Fibroblast of skin of right biceps (primary cell): ENCODE data around the gene GPBAR1.

Experiments
- DNase-seq: peaks from one replicate; pipeline ENCODE4 v3.0.0-alpha.2; 2013

Gene GPBAR1

DNA sequence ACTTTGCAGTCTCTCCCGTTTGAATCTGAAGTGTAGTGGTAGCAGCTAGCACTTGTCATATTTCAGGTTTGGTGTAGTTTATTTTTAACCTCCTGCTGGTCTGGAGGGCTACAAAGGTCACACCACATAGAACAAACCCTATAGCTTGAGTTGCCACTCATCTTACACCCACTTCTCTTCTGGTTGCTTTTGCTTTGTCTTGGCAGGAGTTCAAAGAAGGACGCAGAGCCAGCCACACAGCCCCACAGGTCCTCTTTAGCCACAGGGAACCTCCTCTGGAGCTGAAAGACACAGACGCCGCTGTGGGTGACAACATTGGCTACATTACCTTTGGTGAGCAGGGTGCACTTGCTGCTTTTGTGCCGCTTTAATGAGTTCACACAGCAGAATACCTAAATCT is 15.6 kb upstream of the GPBAR1 start:
- no peak for DNase-seq

DNA sequence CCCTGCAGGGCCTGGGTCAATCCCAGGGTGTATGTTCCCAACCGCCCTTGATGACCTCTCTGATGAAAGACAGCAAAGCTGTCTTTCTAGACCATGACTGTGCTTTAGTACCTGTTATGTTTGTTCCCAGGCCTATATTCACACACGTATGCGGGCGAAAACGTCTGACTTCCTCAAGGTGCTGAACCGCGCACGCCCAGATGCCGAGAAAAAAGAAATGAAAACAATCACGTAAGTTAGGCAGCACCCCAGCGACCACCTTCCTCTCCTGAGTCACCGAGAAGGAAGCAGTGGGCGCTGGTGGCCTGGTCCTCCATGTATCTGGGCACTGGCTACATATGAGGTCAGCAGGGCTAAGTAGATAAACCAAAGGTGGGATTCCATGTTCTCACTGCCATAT is 11.1 kb upstream of the GPBAR1 start:
- no peak for DNase-seq

DNA sequence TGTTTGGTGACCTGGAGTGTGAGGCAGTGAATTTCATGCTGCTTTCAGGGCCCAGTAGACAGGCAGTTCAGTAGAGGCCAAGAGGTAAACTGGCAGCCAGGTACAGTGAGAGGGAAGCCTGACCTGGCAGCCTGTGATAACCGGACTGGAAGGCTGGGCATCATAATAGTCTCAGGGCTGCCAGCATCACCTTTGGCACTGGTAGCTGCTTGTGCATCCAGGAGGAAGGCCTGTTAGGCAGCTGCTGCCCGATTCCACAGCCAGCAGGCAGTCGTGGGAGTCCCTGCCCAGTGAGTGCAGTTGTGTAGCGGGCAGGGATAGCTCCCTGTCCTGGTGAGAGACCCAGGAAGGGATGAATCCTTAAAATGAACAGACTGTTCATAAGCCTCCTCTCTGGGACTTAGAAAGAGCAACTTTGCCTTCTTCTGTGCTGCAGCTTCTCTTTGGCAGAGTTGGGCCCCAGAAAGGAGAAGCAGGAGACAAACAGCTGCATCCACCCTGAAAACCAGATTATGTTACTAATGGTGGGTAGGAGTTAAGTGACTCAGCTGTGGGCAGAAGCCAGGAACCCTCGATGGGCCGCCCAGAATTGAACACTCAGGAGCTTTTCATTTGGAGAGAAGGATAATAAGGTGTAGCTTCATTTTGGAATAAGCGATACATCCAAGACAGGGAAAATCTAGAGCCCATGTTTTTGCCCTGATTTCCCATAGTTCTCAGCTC is 8.1 kb upstream of the GPBAR1 start:
- DNase-seq, result no peak

DNA sequence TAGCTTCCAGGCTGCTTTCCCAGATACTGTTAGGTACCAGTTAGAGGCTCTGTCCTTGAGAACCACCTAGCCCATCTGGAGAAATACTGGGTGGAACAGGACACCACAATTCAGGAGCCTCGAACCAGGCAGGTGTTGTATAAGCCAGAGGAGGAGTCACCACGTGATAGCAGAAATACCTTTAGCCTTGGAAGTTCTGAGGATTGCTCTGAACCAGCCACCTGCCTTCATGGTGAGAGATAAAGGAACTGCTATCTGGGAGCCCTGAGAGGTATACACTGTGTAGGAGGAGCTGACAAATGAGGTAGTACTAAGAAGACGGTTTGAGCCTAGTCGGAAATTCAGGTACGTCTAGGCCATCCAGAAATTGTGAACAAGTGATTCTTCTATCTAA is 7.6 kb upstream of the GPBAR1 start:
- no peak for DNase-seq

DNA sequence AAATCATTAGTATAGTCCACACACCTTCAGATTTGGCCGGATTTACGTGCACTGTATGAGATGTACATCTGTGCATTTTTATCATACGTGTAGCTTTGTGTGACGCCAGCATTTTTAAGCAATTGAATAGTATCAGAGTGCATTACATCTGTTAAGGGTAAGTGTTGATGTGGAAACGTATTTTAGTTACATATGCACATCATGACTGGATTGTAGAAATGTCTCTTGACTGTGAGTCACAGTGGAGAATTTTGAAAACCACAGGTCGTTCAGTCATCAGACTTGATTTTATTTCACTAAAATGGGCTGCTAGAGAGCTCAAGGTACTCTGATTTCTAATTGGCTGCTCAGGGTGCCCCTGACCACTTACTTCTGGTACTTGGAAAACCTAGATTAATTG is 5.4 kb upstream of the GPBAR1 start:
- DNase-seq, result peak; percentile 65

DNA sequence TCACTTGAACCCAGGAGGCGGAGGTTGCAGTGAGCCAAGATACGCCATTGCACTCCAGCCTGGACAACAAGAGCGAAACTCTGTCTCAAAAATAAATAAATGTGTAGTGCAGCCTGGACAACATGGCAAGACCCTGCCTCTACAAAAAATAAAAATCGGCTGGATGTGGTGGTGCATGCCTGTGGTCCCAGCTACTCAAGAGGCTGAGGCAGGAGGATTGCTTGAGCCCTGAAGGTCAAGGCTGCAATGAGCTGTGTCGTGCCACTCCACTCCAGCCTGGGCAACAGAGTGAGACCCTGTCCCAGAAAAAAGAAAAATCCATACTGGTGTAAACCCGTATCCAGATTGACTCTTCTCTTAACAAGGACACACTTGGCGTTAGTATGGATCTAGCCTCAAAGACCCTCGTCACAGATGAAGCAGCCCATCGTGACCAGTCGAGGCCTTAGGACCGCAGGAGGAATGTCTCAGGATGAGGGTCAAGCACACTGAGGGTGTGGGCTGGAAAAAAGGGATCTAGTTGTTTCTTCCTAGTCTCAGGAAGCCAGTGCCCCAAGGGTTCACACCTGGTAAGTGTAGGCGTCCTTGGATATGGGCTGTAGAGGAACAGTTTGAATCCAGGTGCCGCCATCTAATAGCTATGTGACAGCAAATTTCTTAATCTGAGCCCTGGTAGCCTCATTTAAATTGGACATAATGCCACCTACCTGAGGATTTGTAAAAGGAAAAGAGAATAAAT is 4.0 kb upstream of the GPBAR1 start:
- no peak for DNase-seq

DNA sequence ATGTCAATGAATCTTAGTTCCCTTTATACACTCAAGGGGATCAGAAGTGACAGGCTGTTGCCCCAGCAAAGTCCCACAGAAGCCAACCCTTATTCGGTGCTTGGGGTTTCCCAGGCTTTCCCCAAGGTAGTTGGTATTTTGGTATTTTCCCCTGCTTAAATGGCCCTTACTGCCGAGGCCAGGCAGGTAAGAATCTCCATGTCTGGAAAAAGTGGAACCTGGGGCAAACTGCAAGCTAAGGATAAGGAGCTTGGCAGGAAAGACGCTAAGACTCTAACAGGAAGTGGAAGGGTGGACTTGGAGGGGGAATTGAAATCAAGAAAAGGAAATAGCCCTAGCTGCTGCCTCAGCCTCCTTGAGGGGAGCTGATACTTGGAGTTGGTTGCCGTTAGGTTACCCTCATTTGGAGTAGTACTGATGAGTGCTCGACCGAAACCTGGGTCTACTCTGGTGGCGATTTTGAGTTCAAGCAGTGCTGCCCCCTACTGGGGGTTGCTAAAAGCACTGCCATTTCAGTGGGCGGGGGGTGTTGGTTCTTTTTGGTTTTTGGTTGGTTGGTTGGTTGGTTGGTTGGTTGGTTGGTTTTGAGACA is 3.3 kb upstream of the GPBAR1 start:
- no peak for DNase-seq

DNA sequence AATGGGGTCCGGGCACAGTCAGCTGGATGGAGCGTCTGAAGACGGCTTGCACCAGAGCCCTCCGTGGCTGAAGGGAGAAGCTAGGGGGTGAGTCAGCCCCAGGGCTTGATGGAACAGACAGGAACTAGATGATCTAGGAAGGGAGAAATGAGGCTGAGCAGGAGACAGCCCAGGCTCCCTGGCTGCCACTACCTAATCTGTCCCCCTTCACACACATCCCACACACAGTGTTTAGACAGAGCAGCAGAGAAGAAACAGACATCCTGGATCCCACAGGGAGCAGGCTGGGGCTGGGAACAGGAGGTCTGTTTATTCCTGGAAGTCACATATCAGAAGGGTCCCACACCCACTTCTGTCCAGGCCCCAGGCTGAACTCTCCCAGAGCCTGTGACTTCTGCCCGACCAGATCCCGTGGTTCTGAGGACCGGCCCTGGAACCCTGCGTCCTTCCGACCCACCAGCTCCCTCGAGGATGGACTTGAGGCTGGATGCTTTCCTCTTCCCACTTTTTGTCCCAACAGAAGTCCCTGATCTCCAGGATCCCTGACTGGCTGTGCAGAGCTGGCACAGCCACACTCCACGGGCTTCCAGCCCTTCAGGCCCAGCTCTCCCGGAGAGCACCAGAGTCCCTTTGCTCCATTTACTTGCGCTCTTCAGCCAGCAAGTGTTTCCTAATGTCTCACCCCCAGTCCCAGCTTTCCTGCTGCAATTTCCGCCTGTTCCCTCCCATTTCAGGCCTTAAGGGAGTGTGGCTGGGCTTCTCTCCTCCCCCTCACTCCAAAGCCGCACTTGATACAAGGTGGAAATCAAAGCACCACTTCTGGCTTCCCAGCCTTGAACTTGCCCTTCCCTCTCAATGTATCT is 1.5 kb upstream of the GPBAR1 start:
- DNase-seq, result peak; percentile 77

DNA sequence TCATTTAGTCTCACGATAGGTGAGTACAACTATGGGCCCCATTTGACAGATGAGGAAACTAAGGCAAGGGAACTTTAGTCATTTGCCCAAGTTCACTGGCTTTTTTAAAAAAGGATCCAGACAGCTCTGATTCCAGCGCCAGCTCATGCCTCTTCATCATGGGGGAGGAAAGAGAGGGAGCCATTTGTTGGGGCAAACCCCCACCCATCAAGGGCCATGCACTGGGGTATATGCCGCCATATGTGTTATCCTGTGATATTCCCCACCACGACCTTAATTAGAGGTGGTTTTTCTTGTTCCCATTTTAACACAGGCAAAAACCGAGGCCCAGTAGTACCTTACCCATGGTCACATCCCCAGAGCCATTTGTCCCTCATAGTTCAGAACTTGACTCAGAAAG is 649 bp upstream of the GPBAR1 start:
- no peak for DNase-seq

DNA sequence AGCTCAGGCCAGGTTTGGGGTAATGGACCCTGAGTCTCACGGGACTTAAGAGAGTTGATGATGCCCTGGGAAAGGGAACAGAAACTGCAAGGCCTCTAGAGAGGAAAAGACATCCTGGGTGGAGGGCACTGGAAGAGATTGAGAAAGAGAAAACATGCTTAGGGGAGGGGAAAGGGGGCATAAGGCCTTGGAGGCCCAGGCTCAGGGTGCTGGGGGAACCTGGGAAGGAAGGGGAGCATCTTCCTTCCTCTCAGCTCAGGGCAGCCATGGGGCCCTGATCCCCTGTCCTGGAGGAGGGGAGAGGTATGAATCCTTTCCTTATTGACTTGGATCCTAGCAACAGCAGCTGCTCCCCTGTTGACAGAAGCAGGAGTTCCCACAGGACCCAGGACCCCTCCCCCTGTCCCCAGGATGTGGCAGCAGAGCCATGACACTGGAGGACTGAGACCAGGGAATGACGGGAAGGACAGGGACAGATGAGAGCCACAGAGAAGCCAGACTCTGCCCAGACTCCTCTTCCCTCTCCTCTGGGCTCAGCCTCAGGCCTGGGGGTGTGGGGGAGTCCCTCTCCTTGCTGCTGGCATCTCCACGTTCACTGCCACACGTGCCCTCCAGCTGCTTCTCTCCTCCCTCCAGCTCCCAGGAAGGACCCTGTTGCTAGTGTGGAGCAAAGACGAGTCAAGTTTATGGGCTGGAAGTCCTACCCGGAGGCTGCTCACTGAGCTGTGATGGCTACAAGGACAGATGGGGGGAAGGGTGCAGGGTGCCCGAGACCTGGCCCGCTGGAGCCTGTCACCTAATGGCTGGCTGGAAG is 815 bp downstream of the GPBAR1 start:
- DNase-seq, result no peak

DNA sequence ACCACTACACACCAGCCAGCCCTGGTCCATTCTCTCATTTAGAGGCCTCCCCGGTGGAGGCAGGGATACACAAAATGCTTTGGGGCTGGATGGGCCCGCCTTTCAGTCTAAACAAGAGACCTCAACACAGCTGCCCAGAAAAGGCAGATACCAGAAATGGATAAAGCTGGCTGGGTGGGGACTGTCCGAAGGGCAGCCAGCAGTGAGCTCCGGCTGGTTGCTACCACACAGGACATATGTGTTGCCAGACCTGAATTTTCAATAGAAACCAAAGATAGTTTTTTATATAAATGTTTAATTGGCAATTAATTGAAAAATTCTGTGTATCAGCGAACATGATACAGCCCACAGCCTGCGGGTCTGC is 1.4 kb downstream of the GPBAR1 start:
- no peak for DNase-seq

DNA sequence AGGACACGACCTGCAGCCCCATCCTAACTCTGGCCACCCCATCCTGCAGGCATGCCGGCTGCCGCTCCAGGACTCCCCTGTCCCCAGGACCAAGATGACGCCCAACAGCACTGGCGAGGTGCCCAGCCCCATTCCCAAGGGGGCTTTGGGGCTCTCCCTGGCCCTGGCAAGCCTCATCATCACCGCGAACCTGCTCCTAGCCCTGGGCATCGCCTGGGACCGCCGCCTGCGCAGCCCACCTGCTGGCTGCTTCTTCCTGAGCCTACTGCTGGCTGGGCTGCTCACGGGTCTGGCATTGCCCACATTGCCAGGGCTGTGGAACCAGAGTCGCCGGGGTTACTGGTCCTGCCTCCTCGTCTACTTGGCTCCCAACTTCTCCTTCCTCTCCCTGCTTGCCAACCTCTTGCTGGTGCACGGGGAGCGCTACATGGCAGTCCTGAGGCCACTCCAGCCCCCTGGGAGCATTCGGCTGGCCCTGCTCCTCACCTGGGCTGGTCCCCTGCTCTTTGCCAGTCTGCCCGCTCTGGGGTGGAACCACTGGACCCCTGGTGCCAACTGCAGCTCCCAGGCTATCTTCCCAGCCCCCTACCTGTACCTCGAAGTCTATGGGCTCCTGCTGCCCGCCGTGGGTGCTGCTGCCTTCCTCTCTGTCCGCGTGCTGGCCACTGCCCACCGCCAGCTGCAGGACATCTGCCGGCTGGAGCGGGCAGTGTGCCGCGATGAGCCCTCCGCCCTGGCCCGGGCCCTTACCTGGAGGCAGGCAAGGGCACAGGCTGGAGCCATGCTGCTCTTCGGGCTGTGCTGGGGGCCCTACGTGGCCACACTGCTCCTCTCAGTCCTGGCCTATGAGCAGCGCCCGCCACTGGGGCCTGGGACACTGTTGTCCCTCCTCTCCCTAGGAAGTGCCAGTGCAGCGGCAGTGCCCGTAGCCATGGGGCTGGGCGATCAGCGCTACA is 2.1 kb downstream of the GPBAR1 start:
- DNase-seq, result no peak

DNA sequence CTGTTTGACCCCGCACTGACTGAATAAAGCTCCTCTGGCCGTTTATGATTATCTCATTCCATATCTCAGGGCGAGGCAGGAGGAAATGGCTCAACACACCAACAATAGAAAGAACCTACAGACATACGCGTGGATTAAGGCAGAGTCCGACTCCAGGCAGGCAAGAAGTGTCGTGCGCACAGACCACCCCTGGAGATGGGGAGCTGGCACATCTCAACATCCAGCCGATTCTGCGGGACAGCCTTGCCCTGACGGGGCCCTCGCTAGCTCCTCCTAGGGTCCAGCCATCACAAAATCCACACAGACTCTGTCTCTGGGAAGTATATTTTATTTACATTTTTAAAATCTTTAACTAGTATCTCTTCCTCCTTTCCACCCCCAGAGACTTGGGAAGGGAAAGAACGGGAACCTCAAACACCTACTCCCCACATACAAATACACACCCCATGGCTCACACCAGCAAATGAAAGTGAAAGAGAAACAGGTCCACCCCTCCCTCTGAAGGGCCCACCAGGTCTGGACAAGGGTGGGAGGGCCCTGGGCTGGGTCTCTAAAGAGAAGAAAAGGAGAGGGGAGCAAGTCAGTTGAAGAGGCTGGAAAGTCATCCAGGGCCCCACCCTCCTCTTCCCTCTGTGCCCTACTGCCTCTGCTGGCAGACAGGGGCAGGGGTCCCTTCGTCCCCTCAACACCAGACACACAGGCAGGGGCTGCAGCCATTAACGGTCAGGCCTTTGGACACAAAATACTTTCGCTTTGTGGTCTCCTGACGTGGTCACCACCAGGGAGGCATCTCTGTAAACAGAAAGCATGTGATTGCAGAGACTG is 3.2 kb downstream of the GPBAR1 start:
- no peak for DNase-seq

DNA sequence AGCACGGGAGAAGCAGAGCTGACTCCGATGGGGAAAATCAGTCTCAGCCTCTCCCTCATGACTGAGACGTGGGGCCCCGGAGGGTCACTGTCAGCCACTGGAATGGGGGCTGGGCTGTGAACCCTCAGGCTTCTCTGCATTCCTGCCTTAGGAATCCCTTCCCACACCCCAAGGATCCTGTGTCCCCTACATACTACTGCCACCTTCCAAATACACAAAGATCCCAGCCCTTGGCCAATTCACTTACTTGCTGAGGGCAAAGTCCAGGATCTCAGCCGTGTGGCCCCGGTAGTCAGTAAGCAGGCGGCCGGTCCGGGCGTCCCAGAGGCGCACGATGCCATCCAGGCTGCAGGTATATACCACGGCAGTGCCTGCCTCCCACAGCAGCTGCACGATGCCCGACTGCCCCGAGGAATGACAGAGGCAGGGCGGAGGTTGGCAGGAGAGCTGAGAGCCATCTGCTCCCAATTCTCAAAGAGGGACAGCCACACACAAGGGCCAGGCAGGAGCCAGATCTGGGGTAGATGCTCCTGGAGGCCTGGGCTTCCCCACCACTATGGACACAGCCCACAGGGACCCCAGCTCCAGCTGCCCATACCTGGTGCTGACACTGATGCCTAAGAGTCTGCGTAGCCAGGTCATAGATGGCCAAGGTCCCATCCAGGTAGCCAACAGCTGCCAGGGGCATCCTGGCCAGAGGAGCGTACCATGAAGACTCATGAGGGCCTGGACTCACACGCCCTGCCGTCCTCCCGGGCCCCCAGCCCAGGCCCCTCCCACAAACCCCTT is 4.2 kb downstream of the GPBAR1 start:
- no peak for DNase-seq

DNA sequence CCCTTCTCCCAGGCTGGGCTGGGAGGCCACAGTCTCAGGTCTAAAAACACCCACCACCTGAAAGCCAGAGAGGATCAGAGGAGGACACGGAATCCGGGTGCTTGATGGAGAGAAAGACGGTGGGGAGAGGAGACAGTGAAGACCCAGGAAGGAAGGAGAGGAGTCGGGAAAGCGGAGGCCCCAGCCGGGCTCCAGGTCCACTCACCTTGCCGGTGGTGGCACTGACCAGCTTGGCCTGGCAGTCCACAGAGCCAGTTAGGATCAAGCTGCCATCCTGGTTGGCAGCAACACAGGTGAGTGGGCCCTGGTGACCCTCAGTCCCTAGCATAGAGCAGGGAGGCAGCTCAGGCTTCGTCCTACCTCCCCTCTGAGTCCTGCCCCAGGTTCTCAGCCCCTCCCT is 4.8 kb downstream of the GPBAR1 start:
- no peak for DNase-seq

DNA sequence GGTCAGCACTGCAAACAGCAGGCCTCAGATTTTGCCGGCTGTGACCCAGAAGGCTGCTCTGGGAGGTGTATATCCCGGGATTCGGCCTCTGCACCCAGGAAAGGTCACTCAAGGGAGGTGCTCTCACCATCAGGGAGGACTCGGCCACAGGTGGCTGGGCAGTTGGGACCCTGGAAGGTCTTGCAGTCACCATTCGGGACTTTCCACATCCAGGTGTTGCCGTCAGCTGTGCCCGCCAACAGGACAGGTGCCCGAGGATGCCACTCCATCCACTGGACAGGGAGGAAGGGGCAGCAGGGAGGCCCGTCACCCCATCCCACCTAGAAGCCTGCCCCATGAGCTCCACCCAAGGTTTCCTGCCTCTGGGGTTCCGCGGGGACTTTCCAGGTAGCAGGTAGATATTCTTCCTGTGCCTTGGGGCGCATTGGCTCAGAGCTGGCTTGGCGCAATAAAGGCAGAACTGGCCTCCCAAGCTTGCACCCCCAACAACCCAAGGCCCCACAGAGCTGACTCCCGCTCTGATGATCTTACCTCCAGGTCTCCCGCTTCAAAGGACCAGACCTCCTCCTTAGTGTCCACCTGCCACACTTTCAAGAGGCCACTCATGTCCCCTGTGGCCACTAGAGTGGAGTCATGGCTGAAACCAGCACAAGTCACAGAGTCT is 5.6 kb downstream of the GPBAR1 start:
- DNase-seq, result no peak

DNA sequence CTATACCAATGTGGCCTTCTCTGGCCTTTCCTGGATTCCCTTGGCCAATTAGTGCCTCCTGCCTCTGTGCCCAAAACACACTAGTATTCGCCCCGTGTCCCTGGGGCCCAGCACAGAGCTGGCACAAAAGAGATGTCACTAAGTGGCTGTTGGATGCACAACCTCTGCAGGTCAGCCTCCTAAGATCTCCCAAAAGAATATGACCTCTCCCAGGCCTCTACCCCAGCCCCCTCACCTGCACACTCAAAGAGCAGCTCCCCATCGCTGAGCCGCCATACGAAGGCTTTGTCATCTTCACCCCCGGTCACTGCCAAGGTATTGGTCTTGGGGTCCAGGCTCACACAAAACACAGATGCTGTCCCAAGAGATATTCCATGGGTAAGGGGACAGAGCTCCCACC is 6.4 kb downstream of the GPBAR1 start:
- no peak for DNase-seq

DNA sequence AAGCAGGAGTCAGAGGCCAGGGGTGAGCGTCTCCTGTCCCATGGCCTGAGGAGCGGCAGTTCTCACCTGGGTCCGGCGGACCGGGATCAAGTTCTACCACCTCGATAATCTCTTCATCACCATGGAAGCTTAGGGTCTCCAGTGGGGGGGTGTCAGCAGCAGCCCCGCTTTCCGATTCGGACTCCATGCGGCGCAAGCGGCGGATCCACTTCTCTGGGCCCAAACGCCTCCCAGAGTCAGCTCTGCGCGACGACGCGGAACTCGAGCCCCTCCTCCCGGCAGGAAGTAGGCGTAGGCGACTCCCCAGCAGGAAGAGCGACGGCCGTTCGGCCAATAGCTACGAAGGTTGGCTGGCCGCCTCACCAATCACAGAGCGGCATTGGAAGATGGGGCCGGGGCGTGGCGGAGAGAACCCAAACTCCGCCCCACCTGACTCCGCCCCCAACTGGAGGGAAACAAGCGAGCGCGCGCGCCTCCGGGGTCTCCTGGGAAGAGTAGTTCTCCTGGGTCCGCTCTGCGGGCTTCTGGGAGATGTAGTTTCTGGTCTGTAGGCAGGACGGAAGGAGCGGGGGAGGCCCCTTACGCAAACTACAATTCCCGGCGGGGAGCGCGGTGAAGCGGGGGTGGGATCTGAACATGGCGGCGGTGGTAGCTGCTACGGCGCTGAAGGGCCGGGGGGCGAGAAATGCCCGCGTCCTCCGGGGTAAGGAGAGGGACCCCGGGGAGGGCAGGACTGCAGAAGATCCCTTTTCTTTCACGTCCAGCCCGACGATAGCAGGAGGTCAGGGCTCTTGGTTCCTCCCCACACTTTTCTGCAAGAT is 9.3 kb downstream of the GPBAR1 start, which contains the start of the genes AAMP and PNKD:
AAMP (minus strand) TSS at position 238 of the 821 bp plus-strand sequence; CDS start at position 187, 51 bp downstream.
PNKD (plus strand) TSS at position 620 of the 821 bp plus-strand sequence; CDS start at position 637, 17 bp downstream.
- DNase-seq, result peak; percentile 100
